Endothelial cell of umbilical vein (primary cell): Measurements from ENCODE around the gene CYGB. TPM values are rescaled to one million over a fixed set of nuclear protein-coding genes. Genes with fewer than 3 reads are reported as not detected.

Experiments used
- BruUV-seq: library from RNA; stranded (reverse); fragments of 400-500 nt; replicated peaks from 2 replicates; lab custom pipeline; 2021; lab: Mats Ljungman, UMichigan
- CTCF ChIA-PET: fragments of 300-600, 350-600 bp; sonication (Branson Sonifier 250); formaldehyde crosslinking; loops from one replicate; lab custom pipeline; 2021; ENCODE audit warnings: antibody characterized with exemption, inconsistent platforms; lab: Charles Lee
- POLR2A ChIA-PET: fragments of 300-600, 350-600 bp; sonication (Branson Sonifier 250); formaldehyde crosslinking; loops from one replicate; lab custom pipeline; 2021; ENCODE audit warnings: antibody characterized with exemption, inconsistent platforms; lab: Charles Lee
- DNase-seq: peaks from one replicate; pipeline ENCODE4 v3.0.0-alpha.2; 2011; ENCODE audit warnings: low read depth, low spot score
- FAIRE-seq: peaks from 2 replicates; lab custom pipeline; 2011; peaks lifted over from hg19 to GRCh38; lab: Jason Lieb, UNC
- H2AFZ ChIP-seq: 2 replicates; pipeline ENCODE4 v1.6.0; 2012; ENCODE audit warnings: low read depth, low read length, control low read depth, inconsistent platforms
- H3K27ac ChIP-seq: 2 replicates; pipeline ENCODE4 v1.5.1; 2011; ENCODE audit warnings: low read depth, mild to moderate bottlenecking, control low read depth, low read length, moderate library complexity; ENCODE audit not compliant: insufficient read depth
- H3K27me3 ChIP-seq, 2 experiments: 2 replicates each; pipeline versions ENCODE4 v1.6.0 to v1.6.1; 2011; ENCODE audit warnings: low read length in 2 of 2, mixed read lengths in 1 of 2; ENCODE audit not compliant: control insufficient read depth in 2 of 2, insufficient read depth in 2 of 2
- H3K36me3 ChIP-seq, 2 experiments: 2 replicates in 1 of 2; 3 replicates in 1 of 2; pipeline ENCODE4 v1.5.1; 2011; ENCODE audit warnings: low read length in 2 of 2, mild to moderate bottlenecking in 1 of 2, moderate library complexity in 1 of 2; ENCODE audit not compliant: control insufficient read depth in 2 of 2, insufficient read depth in 2 of 2; ENCODE audit errors: extremely low read depth in 1 of 2
- H3K4me1 ChIP-seq: 3 replicates; pipeline ENCODE4 v1.5.1; 2011; ENCODE audit warnings: mild to moderate bottlenecking, low read length; ENCODE audit not compliant: control insufficient read depth, insufficient read depth; ENCODE audit errors: extremely low read depth
- H3K4me2 ChIP-seq: 2 replicates; pipeline ENCODE4 v1.6.1; 2011; ENCODE audit warnings: low read length, control low read depth, mixed read lengths; ENCODE audit not compliant: insufficient read depth
- H3K4me3 ChIP-seq, 3 experiments: fragments of 200-600 bp in 1 of 3; sonication (generic), shearing (Covaris generic) in 1 of 3; replicated peaks in 1 of 3; 2 replicates each; pipeline ENCODE4 v1.5.1; 2011 to 2016; ENCODE audit warnings: control low read depth in 3 of 3, low read length in 3 of 3, mild to moderate bottlenecking in 2 of 3, inconsistent platforms in 1 of 3, low read depth in 1 of 3, moderate library complexity in 1 of 3; ENCODE audit not compliant: insufficient read depth in 1 of 3
- H3K79me2 ChIP-seq: 2 replicates; pipeline ENCODE4 v1.6.0; 2012; ENCODE audit warnings: low read length, inconsistent platforms; ENCODE audit not compliant: control insufficient read depth, insufficient read depth
- H3K9ac ChIP-seq: replicated peaks from 2 replicates; pipeline ENCODE3; 2011; ENCODE audit warnings: low read length, control low read depth; ENCODE audit not compliant: insufficient read depth; ENCODE audit errors: extremely low read depth
- H3K9me1 ChIP-seq: replicated peaks from 3 replicates; pipeline ENCODE4 v1.6.0; 2011; ENCODE audit warnings: mild to moderate bottlenecking, low read length; ENCODE audit not compliant: control insufficient read depth, insufficient read depth; ENCODE audit errors: extremely low read depth
- H3K9me3 ChIP-seq: replicated peaks from 2 replicates; pipeline ENCODE4 v1.5.1; 2012; ENCODE audit warnings: low read length, inconsistent platforms; ENCODE audit not compliant: control insufficient read depth, insufficient read depth
- H4K20me1 ChIP-seq: replicated peaks from 2 replicates; pipeline ENCODE3; 2011; ENCODE audit warnings: mild to moderate bottlenecking, low read length; ENCODE audit not compliant: control insufficient read depth, insufficient read depth; ENCODE audit errors: extremely low read depth
- CTCF ChIP-seq, 2 donors: IDR thresholded peaks; 1 replicate in 1 of 2; 2 replicates in 1 of 2; pipeline ENCODE4 v1.5.1; 2011; ENCODE audit warnings: low read length in 2 of 2, mild to moderate bottlenecking in 2 of 2, moderate library complexity in 2 of 2, control low read depth in 1 of 2, inconsistent platforms in 1 of 2, low read depth in 1 of 2; ENCODE audit not compliant: insufficient read depth in 1 of 2; ENCODE audit errors: extremely low read depth in 1 of 2
- EZH2 ChIP-seq: IDR thresholded peaks from 2 replicates; pipeline ENCODE4 v1.6.1; 2012; ENCODE audit warnings: borderline replicate concordance, low read depth, mild to moderate bottlenecking, moderate library complexity, low read length, inconsistent platforms; ENCODE audit not compliant: severe bottlenecking
- FOS ChIP-seq: IDR thresholded peaks from 2 replicates; pipeline ENCODE4 v1.6.1; 2011; ENCODE audit warnings: mild to moderate bottlenecking, low read length, moderate library complexity, borderline replicate concordance; ENCODE audit not compliant: insufficient read depth
- GATA2 ChIP-seq: IDR thresholded peaks from 2 replicates; pipeline ENCODE4 v1.7.0; 2011; ENCODE audit warnings: low read depth, mild to moderate bottlenecking, moderate library complexity, mixed read lengths, low read length; ENCODE audit not compliant: insufficient read length, insufficient read depth
- JUN ChIP-seq: IDR thresholded peaks from 2 replicates; pipeline ENCODE4 v1.6.1; 2011; ENCODE audit warnings: borderline replicate concordance, low read depth; ENCODE audit not compliant: insufficient read length, insufficient read depth
- MYC ChIP-seq: IDR thresholded peaks from one replicate; pipeline ENCODE4 v1.6.1; 2011; ENCODE audit warnings: mild to moderate bottlenecking, low read depth, low read length
- POLR2A ChIP-seq: IDR thresholded peaks from 2 replicates; pipeline ENCODE4 v1.6.1; 2012; ENCODE audit warnings: low read depth, mild to moderate bottlenecking, control low read depth, low read length
- POLR2AphosphoS5 ChIP-seq: IDR thresholded peaks from 2 replicates; pipeline ENCODE4 v1.6.1; 2012; ENCODE audit warnings: low read depth, mild to moderate bottlenecking, control low read depth, low read length, moderate library complexity; ENCODE audit not compliant: insufficient read depth
- dilution Hi-C: fragments of 300-500 bp; cut with MboI; formaldehyde crosslinking; loops from one replicate; pipeline ENCODE4 v1.15.0; 2019; ENCODE audit warnings: low sequenced_read_pairs; ENCODE audit not compliant: extremely low pct_ligation_motif_present
- intact Hi-C: fragments of 100-400 bp; cut with micrococcal nuclease; formaldehyde crosslinking; loops from one replicate; pipeline ENCODE4 v1.10.0; 2022
- polyA plus RNA-seq, 4 experiments: library from polyadenylated mRNA; depleted of rRNA in 3 of 4; stranded (reverse) in 3 of 4; unstranded in 1 of 4; fragments of >200 nt; gene quantifications; 2 replicates each; pipeline versions ENCODE4 v1.2.1 to v1.2.3, GENCODE V29; 2011 to 2012; ENCODE audit warnings: missing spikeins in 1 of 4
- total RNA-seq: library from RNA; stranded (reverse); gene quantifications from 2 replicates; pipeline ENCODE4 v1.2.3, GENCODE V29; 2021
- TF ChIP-seq, protein P1 (sequence below): IDR thresholded peaks from 2 replicates; pipeline ENCODE4 v1.6.1; 2011; ENCODE audit not compliant: insufficient read depth, insufficient read length

CYGB gene
- total and polyA plus RNA-seq, 2 donors (not counting 3 experiments of a cell fraction or from before 2014, with no cell fraction given): 0.22 to 0.91 TPM

DNA sequence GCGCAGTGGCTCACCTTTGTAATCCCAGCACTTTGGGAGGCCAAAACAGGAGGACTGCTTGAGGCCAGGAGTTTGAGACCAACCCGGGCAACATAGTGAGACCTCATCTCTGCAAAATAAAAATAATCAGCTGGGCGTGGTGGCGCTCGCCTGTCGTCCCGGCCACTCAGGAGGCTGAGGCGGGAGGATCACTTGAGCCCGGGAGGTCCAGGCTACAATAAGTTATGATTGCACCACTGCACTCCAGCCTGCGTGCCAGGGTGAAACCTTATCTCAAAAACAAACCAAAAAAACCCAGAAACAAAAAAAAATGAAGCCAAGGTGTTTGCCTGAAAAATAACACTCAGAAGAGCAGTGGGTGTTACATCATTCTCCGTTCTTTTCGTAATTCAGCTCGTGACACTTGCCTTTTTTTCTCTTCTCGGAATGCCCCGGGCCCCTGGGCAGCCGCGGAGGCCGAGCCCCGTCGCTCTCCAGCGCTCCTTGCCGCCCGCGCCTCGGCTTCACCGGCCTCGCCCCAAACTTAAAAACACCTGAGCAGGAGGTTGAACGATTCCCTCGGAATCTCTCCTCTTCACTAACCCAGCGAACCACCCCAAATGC lies 19.4 kb upstream of the CYGB start:
- H3K79me2 ChIP-seq: peaks cover 42% of the 10 kb centered on the region
- H2AFZ ChIP-seq: peak overlapping the region; percentile 87
- H3K27me3 ChIP-seq: no peaks in the 10 kb centered on the region
- BruUV-seq: no TSS peak
- dilution Hi-C loops: no loop called here
- intact Hi-C loops: loop anchor here (1.0 to 5.0 kb wide), 2 partner anchors 29 to 155 kb away; partner anchors contain the start of gene MXRA7
- peak overlapping the region; percentile 66 for H3K4me2 ChIP-seq
- DNase-seq (no peak), FAIRE-seq (no peak)
- ChIA-PET CTCF (interaction anchor here (0.6 to 8.8 kb wide), 23 partner anchors 10 to 153 kb away, joined by 3 to 121 read pairs (median 4); partner anchors contain the start of genes AANAT, PRCD and ST6GALNAC2), POLR2A (interaction anchor here (0.6 to 1.8 kb wide), 7 partner anchors 10 to 115 kb away, joined by 3 to 7 read pairs (median 3); partner anchors contain the start of gene PRCD)
- H3K9ac ChIP-seq: peak overlapping the region; percentile 88
- peak overlapping the region; percentile 66 to 94 (median 78) for H3K4me3 ChIP-seq
- no peaks in the 10 kb centered on the region for H3K36me3 ChIP-seq
- peaks cover 34% of the 10 kb centered on the region for H3K4me1 ChIP-seq
- no peak for TF ChIP-seq FOS
- TF ChIP-seq EZH2: no peak
- TF ChIP-seq POLR2AphosphoS5: no peak
- TF ChIP-seq, protein P1, sequence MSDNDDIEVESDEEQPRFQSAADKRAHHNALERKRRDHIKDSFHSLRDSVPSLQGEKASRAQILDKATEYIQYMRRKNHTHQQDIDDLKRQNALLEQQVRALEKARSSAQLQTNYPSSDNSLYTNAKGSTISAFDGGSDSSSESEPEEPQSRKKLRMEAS: no peak
- no peak for TF ChIP-seq CTCF (IDR thresholded peaks at IDR 0.05; ENCODE audit: extremely low read depth in 1 of 2, insufficient read depth in 1 of 2, low read depth in 1 of 2, low read length in 2 of 2)
- TF ChIP-seq MYC: no peak
- TF ChIP-seq GATA2: no peak
- no peak for TF ChIP-seq POLR2A
- TF ChIP-seq JUN: no peak
- H3K27ac ChIP-seq: peak overlapping the region; percentile 68
- no peaks in the 10 kb centered on the region for H4K20me1 ChIP-seq
- no peaks in the 10 kb centered on the region for H3K9me3 ChIP-seq
- H3K9me1 ChIP-seq: no peaks in the 10 kb centered on the region
